HepG2 (cell line): ENCODE data around the gene ZSCAN31. TPM values are rescaled to one million over a fixed set of nuclear protein-coding genes. Genes with fewer than 3 reads are reported as not detected.

ENCODE experiments used
- DRAP1 ChIP-seq: IDR thresholded peaks from 2 replicates; pipeline ENCODE4 v1.6.1; 2016; ENCODE audit warnings: missing genetic modification reagents, missing compliant biosample characterization
- ELF1 ChIP-seq: sonication (generic); formaldehyde crosslinking; IDR thresholded peaks from 2 replicates; pipeline ENCODE4 v1.4.0; 2020; ENCODE audit warnings: missing genetic modification reagents
- EZH2 ChIP-seq: conservative IDR thresholded peaks from 2 replicates; pipeline ENCODE4 v1.6.1; 2012; ENCODE audit warnings: mild to moderate bottlenecking, low read depth, low read length, moderate library complexity
- GPN1 ChIP-seq: sonication (generic); formaldehyde crosslinking; IDR thresholded peaks from 2 replicates; pipeline ENCODE4 v1.5.1; 2020; ENCODE audit warnings: missing genetic modification reagents, borderline replicate concordance
- HHEX ChIP-seq: IDR thresholded peaks from 2 replicates; pipeline ENCODE4 v1.6.1; 2016; ENCODE audit warnings: control low read depth
- KLF16 ChIP-seq, 2 experiments: sonication (generic) in 1 of 2; formaldehyde crosslinking in 1 of 2; IDR thresholded peaks; 2 replicates each; pipeline versions ENCODE4 v1.6.1 to v1.8.0; 2016 to 2023; ENCODE audit warnings: missing genetic modification reagents in 2 of 2, missing compliant biosample characterization in 1 of 2
- KMT2B ChIP-seq: IDR thresholded peaks from 2 replicates; pipeline ENCODE4 v1.6.1; 2016; ENCODE audit warnings: missing genetic modification reagents, missing compliant biosample characterization
- SCMH1 ChIP-seq: sonication (generic); formaldehyde crosslinking; IDR thresholded peaks from 2 replicates; pipeline ENCODE4 v1.9.0; 2021; ENCODE audit warnings: missing genetic modification reagents, mild to moderate bottlenecking, borderline replicate concordance
- SIN3B ChIP-seq: fragments of 150-350 bp; IDR thresholded peaks from 2 replicates; pipeline ENCODE4 v1.6.1; 2014; ENCODE audit warnings: low read length
- SNAPC5 ChIP-seq: sonication (generic); formaldehyde crosslinking; IDR thresholded peaks from 2 replicates; pipeline ENCODE4 v1.8.1; 2023; ENCODE audit warnings: mild to moderate bottlenecking, missing genetic modification reagents, borderline replicate concordance
- SOX6 ChIP-seq, 2 experiments: fragments of 450-650 bp in 1 of 2; sonication (generic) in 1 of 2; formaldehyde crosslinking in 1 of 2; IDR thresholded peaks; 2 replicates each; pipeline versions ENCODE4 v1.4.0 to v1.6.1; 2017 to 2020; ENCODE audit warnings: antibody characterized with exemption in 1 of 2, mild to moderate bottlenecking in 1 of 2, missing genetic modification reagents in 1 of 2
- TEF ChIP-seq: sonication (generic); formaldehyde crosslinking; IDR thresholded peaks from 2 replicates; pipeline ENCODE4 v1.5.0; 2020; ENCODE audit warnings: missing genetic modification reagents
- ZBTB1 ChIP-seq: sonication (generic); formaldehyde crosslinking; IDR thresholded peaks from 2 replicates; pipeline ENCODE4 v1.4.0; 2020; ENCODE audit warnings: missing genetic modification reagents, borderline replicate concordance
- ZNF143 ChIP-seq: sonication (generic); formaldehyde crosslinking; IDR thresholded peaks from 2 replicates; pipeline ENCODE4 v1.4.0; 2020; ENCODE audit warnings: missing genetic modification reagents
- ZNF318 ChIP-seq: sonication (generic); formaldehyde crosslinking; IDR thresholded peaks from 2 replicates; pipeline ENCODE4 v1.4.0; 2020; ENCODE audit warnings: mild to moderate bottlenecking, missing genetic modification reagents
- ZNF383 ChIP-seq: sonication (generic); formaldehyde crosslinking; IDR thresholded peaks from 2 replicates; pipeline ENCODE4 v1.4.0; 2020; ENCODE audit warnings: missing genetic modification reagents, mild to moderate bottlenecking, borderline replicate concordance
- ZNF614 ChIP-seq: IDR thresholded peaks from 2 replicates; pipeline ENCODE4 v1.6.1; 2018; ENCODE audit warnings: missing biosample characterization, missing genetic modification reagents, inconsistent platforms, borderline replicate concordance
- ZNF781 ChIP-seq: sonication (generic); formaldehyde crosslinking; IDR thresholded peaks from 2 replicates; pipeline ENCODE4 v1.5.1; 2020; ENCODE audit warnings: borderline replicate concordance, mild to moderate bottlenecking, missing genetic modification reagents; ENCODE audit errors: not compliant biosample characterization
- polyA plus RNA-seq, 8 experiments: library from polyadenylated mRNA; depleted of rRNA in 3 of 8; stranded (reverse) in 7 of 8; unstranded in 1 of 8; fragments of >200 nt; fragmentation: Illumina TruSeq in 4 of 8; extraction: Trizol in 4 of 8; gene quantifications; 2 replicates each; pipeline versions ENCODE4 v1.2.1 to v1.2.3, GENCODE V29; 2011 to 2016; ENCODE audit warnings: low read depth in 4 of 8, missing spikeins in 1 of 8, mixed read lengths in 1 of 8; ENCODE audit not compliant: insufficient read depth in 1 of 8
- total RNA-seq, 5 experiments: library from RNA; depleted of rRNA; stranded (reverse); fragments of >200 nt; fragmentation: Illumina TruSeq; extraction: Trizol; gene quantifications; 2 replicates each; pipeline ENCODE4 v1.2.3, GENCODE V29; 2016; ENCODE audit warnings: low read depth in 1 of 5
- TF ChIP-seq, protein P1 (sequence below): sonication (generic); formaldehyde crosslinking; IDR thresholded peaks from 2 replicates; pipeline ENCODE4 v1.5.0; 2020; ENCODE audit warnings: missing genetic modification reagents

ZSCAN31 gene
- total and polyA plus RNA-seq, 2 of the 13 experiments (the other 11 are each of a cell fraction or from before 2014, with no cell fraction given): 5.3 to 6.2 TPM

DNA sequence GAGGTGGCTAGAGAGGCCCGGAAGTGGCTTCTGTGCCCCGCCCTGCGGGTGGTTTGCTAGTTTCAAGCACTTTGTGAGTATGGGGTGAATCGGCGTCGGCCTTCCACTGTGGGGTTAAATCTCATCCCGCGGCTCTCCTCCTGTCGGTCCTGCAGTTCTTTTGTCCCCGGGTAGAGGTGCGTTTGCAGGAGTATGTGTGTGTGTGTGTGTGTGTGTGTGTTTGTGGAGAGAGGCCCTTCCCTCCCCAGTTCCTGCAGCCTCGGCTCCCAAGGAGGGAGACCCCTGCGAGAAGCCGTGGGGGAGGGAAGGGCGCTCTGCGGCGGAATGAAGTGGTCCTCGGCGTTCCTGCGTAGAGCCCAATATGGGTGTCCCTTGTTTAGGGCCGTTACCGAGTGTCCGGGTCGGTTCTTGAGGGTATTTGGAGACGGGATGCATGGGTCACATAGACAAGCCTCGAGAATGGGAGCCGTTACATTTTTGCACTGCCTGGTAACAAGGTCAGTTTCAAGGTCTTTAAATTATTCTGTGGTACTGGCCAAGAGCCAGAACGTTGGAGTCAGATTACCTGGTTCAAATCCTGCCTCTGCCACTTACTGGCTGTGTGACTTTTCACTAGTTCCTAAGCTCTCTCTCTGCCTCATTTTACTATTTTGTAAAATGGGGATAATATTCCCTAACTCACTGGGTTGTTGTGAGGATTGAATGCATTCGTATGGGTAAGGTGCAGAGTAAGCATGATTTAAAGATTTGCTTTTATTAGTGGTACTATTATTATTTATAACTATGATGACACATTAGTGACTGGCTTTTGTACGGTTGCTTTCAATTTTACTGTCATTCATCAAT, 14.2 kb upstream of the ZSCAN31 start, which contains the start of gene ZKSCAN3 (continued):
- peak; percentile 77 for TF ChIP-seq ZNF781
- TF ChIP-seq KLF16 (CRISPR knock-in tag; IDR thresholded peaks at IDR 0.05): peak in 1 of 2 experiments; percentile 89; a peak in 2 of 4 replicates
- peak; percentile 34; the same call in 1 of the 2 replicates for TF ChIP-seq ZNF383 (CRISPR knock-in tag)
- TF ChIP-seq GPN1 (CRISPR knock-in tag): no peak
- TF ChIP-seq EZH2: no peak
- TF ChIP-seq SNAPC5 (CRISPR knock-in tag): no peak
- TF ChIP-seq ZNF614: peak; percentile 63; the same call in 1 of the 2 replicates
- TF ChIP-seq SCMH1 (CRISPR knock-in tag): no peak
- TF ChIP-seq ZNF143: no peak
- no peak for TF ChIP-seq HHEX (CRISPR knock-in tag)
- peak; percentile 95; the same call in 1 of the 2 replicates for TF ChIP-seq KMT2B (CRISPR knock-in tag)
- TF ChIP-seq ZBTB1: no peak
- TF ChIP-seq TEF (CRISPR knock-in tag): no peak
- TF ChIP-seq, protein P1, sequence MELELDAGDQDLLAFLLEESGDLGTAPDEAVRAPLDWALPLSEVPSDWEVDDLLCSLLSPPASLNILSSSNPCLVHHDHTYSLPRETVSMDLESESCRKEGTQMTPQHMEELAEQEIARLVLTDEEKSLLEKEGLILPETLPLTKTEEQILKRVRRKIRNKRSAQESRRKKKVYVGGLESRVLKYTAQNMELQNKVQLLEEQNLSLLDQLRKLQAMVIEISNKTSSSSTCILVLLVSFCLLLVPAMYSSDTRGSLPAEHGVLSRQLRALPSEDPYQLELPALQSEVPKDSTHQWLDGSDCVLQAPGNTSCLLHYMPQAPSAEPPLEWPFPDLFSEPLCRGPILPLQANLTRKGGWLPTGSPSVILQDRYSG (CRISPR knock-in tag): no peak
- TF ChIP-seq SOX6 (IDR thresholded peaks at IDR 0.05): no peak
- peak; percentile 75 for TF ChIP-seq SOX6 (CRISPR knock-in tag; IDR thresholded peaks at IDR 0.05)
- no peak for TF ChIP-seq SIN3B
- peak; percentile 96 for TF ChIP-seq ELF1 (CRISPR knock-in tag)
- TF ChIP-seq DRAP1 (CRISPR knock-in tag): peak; percentile 68
- TF ChIP-seq ZNF318 (CRISPR knock-in tag): no peak
